Peyer's patch (tissue), 4 donors: ENCODE results near the gene SALL4.
"Not testable (repeated sequence)": the region's sequence is repeated elsewhere in the genome, so short reads cannot be mapped to it uniquely, and the experiment has no call there.

Experiments
- CTCF ChIP-seq, 6 experiments: fragments of 450-650 bp in 4 of 6; fragments of 200-600 bp in 2 of 6; sonication (generic) in 1 of 6; IDR thresholded peaks; one replicate each; pipeline ENCODE4 v1.5.1; 2017 to 2019; ENCODE audit warnings: antibody characterized with exemption in 6 of 6, mild to moderate bottlenecking in 3 of 6, moderate library complexity in 1 of 6
- POLR2A ChIP-seq, 2 donors: fragments of 450-650 bp; IDR thresholded peaks; one replicate each; pipeline ENCODE4 v1.5.1; 2017; ENCODE audit warnings: antibody characterized with exemption in 2 of 2, mild to moderate bottlenecking in 2 of 2, moderate library complexity in 2 of 2

GRCh38 chr20:51778229-51778759, 24.0 kb downstream of the SALL4 start:
- not testable (repeated sequence) for TF ChIP-seq CTCF, POLR2A (IDR thresholded peaks at IDR 0.05)
